ENCODE measurements around the gene ARID4A. TPM values are rescaled to one million over a fixed set of nuclear protein-coding genes. Genes with fewer than 3 reads are reported as not detected.
"Not testable (repeated sequence)": the region's sequence is repeated elsewhere in the genome, so short reads cannot be mapped to it uniquely, and the experiment has no call there.

ARID4A gene
- total and polyA plus RNA-seq, 12 donors, result 4.4 to 38.0 (median 17.9) TPM

DNA sequence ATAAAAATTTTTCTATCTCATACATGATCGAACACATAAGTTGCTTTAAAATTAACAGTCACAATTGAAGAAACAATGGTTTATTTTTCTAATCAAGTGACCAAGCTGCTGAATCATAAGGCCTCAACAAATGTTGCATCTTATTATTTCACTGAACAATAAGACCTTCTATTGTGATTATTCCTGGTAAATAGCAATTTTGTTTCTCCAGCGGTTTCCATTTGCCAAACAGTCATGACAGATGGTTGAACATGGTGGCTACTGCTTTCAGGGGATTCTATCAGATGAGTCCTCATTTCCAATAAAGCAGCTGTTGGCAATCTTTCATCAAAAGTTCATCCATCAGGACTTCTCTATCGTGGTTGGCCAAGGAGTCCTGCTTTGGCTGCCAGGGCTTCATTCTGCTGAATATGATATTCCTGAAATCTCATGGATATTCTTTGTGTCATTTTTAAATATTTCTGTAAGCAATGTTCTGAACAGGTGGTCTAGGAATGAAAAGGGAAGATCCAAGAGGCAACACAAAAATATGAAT, 110.4 kb downstream of the ARID4A start:
- 89 to 94% (median 92%) methylated on average over 3 of the region's 3 CpGs for WGBS, 4 donors
- no peak overlapping the region for H3K4me3 ChIP-seq

DNA sequence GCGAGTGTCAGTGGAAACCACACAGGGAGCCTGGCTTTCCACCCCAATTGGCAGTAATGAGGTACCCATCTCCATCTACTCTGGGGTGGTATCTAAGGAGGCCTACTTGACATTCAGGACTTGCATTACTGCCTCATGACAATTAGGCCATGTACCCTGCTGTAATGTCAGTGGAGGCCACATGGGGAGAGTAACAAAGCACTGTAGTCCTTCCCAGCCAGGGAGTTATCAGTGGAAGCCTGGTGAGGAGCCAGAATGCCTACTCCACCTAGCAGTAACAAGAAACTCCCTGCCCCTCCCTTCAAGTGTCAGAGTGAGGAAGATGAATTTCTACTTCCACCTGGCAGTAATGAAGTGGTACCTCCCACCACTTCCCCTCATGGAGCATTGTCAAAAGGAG, 116.5 kb downstream of the ARID4A start:
- no peak for DNase-seq
- Histone ChIP-seq H3K4me3 (no peak overlapping the region), H3K27me3 (no peaks in the 10 kb centered on the region), H3K36me3 (replicated peaks in 1 of 2) (peaks cover 0 to 20% of the 10 kb centered on the region in 2 donors), H3K9me3 (replicated peaks in 1 of 3) (no peaks in the 10 kb centered on the region), H3K27ac (no peak overlapping the region), H3K4me1 (replicated peaks in 1 of 2) (no peaks in the 10 kb centered on the region)
- TF ChIP-seq POLR2A (IDR thresholded peaks at IDR 0.05), result no peak
- TF ChIP-seq, protein P1, sequence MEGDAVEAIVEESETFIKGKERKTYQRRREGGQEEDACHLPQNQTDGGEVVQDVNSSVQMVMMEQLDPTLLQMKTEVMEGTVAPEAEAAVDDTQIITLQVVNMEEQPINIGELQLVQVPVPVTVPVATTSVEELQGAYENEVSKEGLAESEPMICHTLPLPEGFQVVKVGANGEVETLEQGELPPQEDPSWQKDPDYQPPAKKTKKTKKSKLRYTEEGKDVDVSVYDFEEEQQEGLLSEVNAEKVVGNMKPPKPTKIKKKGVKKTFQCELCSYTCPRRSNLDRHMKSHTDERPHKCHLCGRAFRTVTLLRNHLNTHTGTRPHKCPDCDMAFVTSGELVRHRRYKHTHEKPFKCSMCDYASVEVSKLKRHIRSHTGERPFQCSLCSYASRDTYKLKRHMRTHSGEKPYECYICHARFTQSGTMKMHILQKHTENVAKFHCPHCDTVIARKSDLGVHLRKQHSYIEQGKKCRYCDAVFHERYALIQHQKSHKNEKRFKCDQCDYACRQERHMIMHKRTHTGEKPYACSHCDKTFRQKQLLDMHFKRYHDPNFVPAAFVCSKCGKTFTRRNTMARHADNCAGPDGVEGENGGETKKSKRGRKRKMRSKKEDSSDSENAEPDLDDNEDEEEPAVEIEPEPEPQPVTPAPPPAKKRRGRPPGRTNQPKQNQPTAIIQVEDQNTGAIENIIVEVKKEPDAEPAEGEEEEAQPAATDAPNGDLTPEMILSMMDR (IDR thresholded peaks at IDR 0.05), result no peak
- WGBS, 4 donors, result 92 to 100% (median 96%) methylated on average over 1 of the region's 1 CpG
- intact Hi-C loops (cut with DNase I), result no loop called here

More for the DNA sequence above, 110.4 kb downstream of the ARID4A start:
- Histone ChIP-seq H3K36me3 (replicated peaks in 1 of 2) (peaks cover 0 to 39% of the 10 kb centered on the region in 2 donors), H3K27ac (no peak overlapping the region), H3K9me3 (replicated peaks in 1 of 3) (no peaks in the 10 kb centered on the region), H3K4me1 (replicated peaks in 1 of 2) (no peaks in the 10 kb centered on the region), H3K27me3 (no peaks in the 10 kb centered on the region)
- intact Hi-C loops (cut with DNase I), result no loop called here
- TF ChIP-seq, protein P1 (IDR thresholded peaks at IDR 0.05), result no peak
- no peak for TF ChIP-seq POLR2A (IDR thresholded peaks at IDR 0.05)
- DNase-seq, result no peak

DNA sequence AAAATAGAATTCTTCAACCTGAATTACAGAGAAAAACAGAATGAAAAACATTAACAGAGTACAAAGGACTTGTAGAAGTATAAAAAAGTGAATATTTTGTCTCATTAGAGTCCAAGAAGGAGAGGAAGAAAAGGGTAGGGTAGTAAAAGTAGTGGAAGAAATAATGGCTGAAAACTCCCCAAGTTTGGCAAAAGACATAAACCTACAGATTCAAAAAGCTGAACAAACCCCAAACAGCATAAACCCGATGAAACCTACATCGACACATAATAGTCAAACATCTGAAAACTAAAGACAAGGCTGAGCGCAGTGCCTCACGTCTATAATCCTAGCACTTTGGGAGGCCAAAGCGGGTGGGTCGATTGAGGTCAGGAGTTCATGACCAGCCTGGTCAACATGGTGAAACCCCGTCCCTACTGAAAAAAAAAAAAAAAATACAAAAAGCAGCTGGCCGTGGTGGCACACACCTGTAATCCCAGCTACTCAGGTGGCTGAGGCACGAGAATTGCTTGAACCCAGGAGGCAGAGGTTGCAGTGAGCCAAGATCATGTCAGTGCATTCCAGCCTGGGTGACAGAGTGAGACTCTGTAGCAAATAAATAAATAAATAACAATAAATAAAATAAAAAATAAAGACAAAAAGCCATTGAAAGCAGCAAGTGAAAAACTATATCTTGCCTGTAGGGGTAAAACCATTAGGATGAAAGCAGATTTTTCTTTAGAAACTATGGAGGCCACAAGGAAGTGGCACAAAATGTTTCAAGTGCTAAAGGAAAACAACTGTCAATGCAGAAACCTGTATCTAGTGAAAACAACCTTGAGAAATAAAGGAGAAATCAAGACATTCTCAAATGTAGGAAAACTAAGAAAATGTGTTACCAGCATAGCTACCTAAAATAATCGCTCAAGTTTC, 117.5 kb downstream of the ARID4A start:
- no peaks in the 10 kb centered on the region for H3K9me3 ChIP-seq (replicated peaks in 1 of 3)
- no peak for TF ChIP-seq POLR2A (IDR thresholded peaks at IDR 0.05)
- TF ChIP-seq, protein P1 (IDR thresholded peaks at IDR 0.05), result no peak
- no peak overlapping the region for H3K4me3 ChIP-seq
- H3K4me1 ChIP-seq (replicated peaks in 1 of 2), result no peaks in the 10 kb centered on the region
- no peaks in the 10 kb centered on the region for H3K27me3 ChIP-seq
- 91 to 100% (median 98%) methylated on average over 10 of the region's 10 CpGs for WGBS, 4 donors
- no peak for DNase-seq
- peaks cover 0 to 14% of the 10 kb centered on the region in 2 donors for H3K36me3 ChIP-seq (replicated peaks in 1 of 2)
- intact Hi-C loops (cut with DNase I), result no loop called here
- no peak overlapping the region for H3K27ac ChIP-seq

DNA sequence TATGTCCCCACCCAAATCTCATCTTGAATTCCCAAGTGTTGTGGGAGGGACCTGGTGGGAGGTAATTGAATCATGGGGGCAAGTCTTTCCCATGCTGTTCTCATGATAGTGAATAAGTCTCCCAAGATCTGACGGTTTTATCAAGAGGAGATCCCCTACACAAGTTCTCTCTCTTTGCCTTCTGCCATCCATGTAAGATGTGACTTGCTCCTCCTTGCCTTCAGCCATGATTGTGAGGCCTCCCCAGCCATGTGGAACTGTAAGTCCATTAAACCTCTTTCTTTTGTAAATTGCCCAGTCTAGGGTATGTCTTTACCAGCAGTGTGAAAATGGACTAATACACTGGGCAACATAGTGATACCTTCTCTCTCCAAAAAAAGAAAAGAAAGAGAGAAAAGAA, 118.6 kb downstream of the ARID4A start:
- intact Hi-C loops (cut with DNase I), result not testable (repeated sequence)

More for the DNA sequence above, 118.6 kb downstream of the ARID4A start:
- not testable (repeated sequence) for H3K27me3 ChIP-seq; H3K9me3 ChIP-seq (replicated peaks in 1 of 3); H3K27ac ChIP-seq; H3K4me3 ChIP-seq; DNase-seq; H3K4me1 ChIP-seq (replicated peaks in 1 of 2)
- H3K36me3 ChIP-seq (replicated peaks in 1 of 2), result peaks cover 0 to 11% of the 10 kb centered on the region in 2 donors
- 93 to 100% (median 100%) methylated on average over 1 of the region's 1 CpG for WGBS, 4 donors

Small RNA genes lying within 50 kb of the gene (small RNA-seq; reads per million reads assigned to genes)
- gene RNU6-341P, result 0 reads per million in 2 donors

Other genes starting within 250 kb of the ARID4A start
- 10 to 100 TPM in 4 of 9 donors, 1 to 10 TPM in 5; 6.1 to 23.2 (median 9.5) TPM for gene ARMH4, start 146.3 kb upstream of the ARID4A start, total RNA-seq
- gene ARMH4, start 146.3 kb upstream of the ARID4A start, polyA plus RNA-seq, result 1 to 10 TPM; 1.1 to 8.1 (median 1.4) TPM
- 100 to 1,000 TPM in 3 of 9 donors, 10 to 100 TPM in 6; 49.0 to 138 (median 85.5) TPM for gene ACTR10, start 98.4 kb upstream of the ARID4A start, total RNA-seq
- gene ACTR10, start 98.4 kb upstream of the ARID4A start, polyA plus RNA-seq, result 100 to 1,000 TPM in 1 of 3 donors, 10 to 100 TPM in 2; 58.8 to 167 (median 79.5) TPM
- gene PSMA3, start 53.7 kb upstream of the ARID4A start, total RNA-seq, result 100 to 1,000 TPM in 8 of 9 donors, 10 to 100 TPM in 1; 80.9 to 270 (median 143) TPM
- gene PSMA3, start 53.7 kb upstream of the ARID4A start, polyA plus RNA-seq, result 100 to 1,000 TPM; 164 to 260 (median 173) TPM
- gene TOMM20L, start 97.4 kb downstream of the ARID4A start, total RNA-seq, result under 1 TPM in 1 of 9 donors, not detected in 8; 0.58 TPM
- not detected for gene TOMM20L, start 97.4 kb downstream of the ARID4A start, polyA plus RNA-seq
- gene TIMM9, start 129.0 kb downstream of the ARID4A start, total RNA-seq, result 100 to 1,000 TPM in 2 of 9 donors, 10 to 100 TPM in 7; 30.3 to 113 (median 46.9) TPM
- gene TIMM9, start 129.0 kb downstream of the ARID4A start, polyA plus RNA-seq, result 10 to 100 TPM; 35.7 to 99.1 (median 43.0) TPM
- 10 to 100 TPM; 11.1 to 28.7 (median 16.0) TPM for gene KIAA0586, start 129.2 kb downstream of the ARID4A start, total RNA-seq
- 10 to 100 TPM in 2 of 3 donors, 1 to 10 TPM in 1; 9.1 to 14.6 (median 14.0) TPM for gene KIAA0586, start 129.2 kb downstream of the ARID4A start, polyA plus RNA-seq

All from adrenal gland (tissue), 12 donors.